ENCODE results near the gene MYOCOS. TPM values are rescaled to one million over a fixed set of nuclear protein-coding genes. Genes with fewer than 3 reads are reported as not detected.

The MYOCOS gene
- total and polyA plus RNA-seq, 12 donors: not detected

GRCh38 chr1:171623651-171624331 lies 1.7 kb downstream of the MYOCOS start:
- H3K4me1 ChIP-seq: no peaks in the 10 kb centered on the region
- no peaks in the 10 kb centered on the region for H3K27me3 ChIP-seq
- no peaks in the 10 kb centered on the region for H3K9me3 ChIP-seq
- H3K36me3 ChIP-seq: no peaks in the 10 kb centered on the region
- ATAC-seq: no peak
- no peak overlapping the region for H3K27ac ChIP-seq
- DNase-seq: no peak
- TF ChIP-seq CTCF (IDR thresholded peaks at IDR 0.05): no peak
- WGBS, 2 donors: 77 to 79% methylated on average over 9 of the region's 9 CpGs
- no peak overlapping the region for H3K4me3 ChIP-seq
- intact Hi-C loops (cut with DNase I): no loop called here

DNA sequence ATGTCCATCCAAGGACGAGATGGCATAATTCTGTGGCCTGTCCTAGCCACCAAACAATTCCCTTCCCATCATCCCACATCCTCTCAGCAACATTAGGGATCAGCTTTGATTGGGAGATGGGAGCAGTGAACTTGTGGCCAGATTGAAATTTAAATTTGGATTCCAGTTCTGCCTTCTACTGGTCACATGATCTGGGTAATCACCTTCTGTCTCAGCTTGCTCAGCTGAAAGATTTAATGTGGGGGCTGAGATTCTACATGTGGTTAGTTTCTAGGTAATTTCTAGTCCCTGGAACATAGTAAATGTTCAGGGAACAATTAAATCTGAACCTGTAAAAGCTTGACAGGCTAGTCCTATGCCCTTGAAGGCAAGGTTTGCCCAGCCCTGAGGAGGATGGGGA lies 3.2 kb downstream of the MYOCOS start:
- DNase-seq (no peak), ATAC-seq (no peak)
- intact Hi-C loops (cut with DNase I): no loop called here
- TF ChIP-seq CTCF (IDR thresholded peaks at IDR 0.05): no peak
- 70 to 86% methylated on average over 1 of the region's 1 CpG for whole genome bisulfite sequencing, 2 donors
- no peaks in the 10 kb centered on the region for H3K4me1 ChIP-seq
- H3K27ac ChIP-seq: no peak overlapping the region
- H3K36me3 ChIP-seq: no peaks in the 10 kb centered on the region
- H3K27me3 ChIP-seq: no peaks in the 10 kb centered on the region
- H3K4me3 ChIP-seq: no peak overlapping the region
- no peaks in the 10 kb centered on the region for H3K9me3 ChIP-seq

GRCh38 chr1:171627020-171627419 lies 5.0 kb downstream of the MYOCOS start:
- intact Hi-C loops (cut with DNase I): no loop called here
- DNase-seq: no peak
- Histone ChIP-seq H3K4me3 (no peak overlapping the region), H3K36me3 (no peaks in the 10 kb centered on the region), H3K27me3 (no peaks in the 10 kb centered on the region), H3K9me3 (peaks cover 0 to 4% (median 0%) of the 10 kb centered on the region in 11 donors), H3K27ac (no peak overlapping the region), H3K4me1 (no peaks in the 10 kb centered on the region)
- ATAC-seq: no peak
- TF ChIP-seq CTCF (IDR thresholded peaks at IDR 0.05): no peak
- 75 to 81% methylated on average over 5 of the region's 5 CpGs for WGBS, 2 donors

DNA sequence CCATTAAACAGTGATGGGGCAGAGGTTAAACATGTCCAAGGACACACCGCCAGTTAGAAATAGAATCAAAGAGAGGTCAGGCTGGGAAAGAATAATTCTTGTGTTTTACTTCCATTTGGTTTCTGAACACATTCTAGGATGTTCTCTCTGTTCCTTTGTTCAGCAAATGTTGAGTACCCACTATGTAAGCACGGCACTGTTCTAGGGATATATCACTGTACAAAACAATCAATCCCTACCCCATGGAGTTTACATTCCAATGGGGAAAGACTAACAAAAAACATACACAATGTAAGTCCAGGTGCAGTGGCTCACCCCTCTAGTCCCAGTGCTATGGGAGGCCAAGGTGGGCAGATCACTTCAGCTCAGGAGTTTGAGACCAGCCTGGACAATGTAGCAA lies 6.2 kb downstream of the MYOCOS start:
- Histone ChIP-seq H3K27me3 (no peaks in the 10 kb centered on the region), H3K4me1 (no peaks in the 10 kb centered on the region), H3K36me3 (no peaks in the 10 kb centered on the region), H3K4me3 (no peak overlapping the region), H3K27ac (no peak overlapping the region), H3K9me3 (peaks cover 0 to 6% (median 0%) of the 10 kb centered on the region in 11 donors)
- ATAC-seq (no peak), DNase-seq (no peak)
- no peak for TF ChIP-seq CTCF (IDR thresholded peaks at IDR 0.05)
- WGBS, 2 donors: 88 to 93% methylated on average over 2 of the region's 2 CpGs
- intact Hi-C loops (cut with DNase I): no loop called here

Data from heart right ventricle (tissue), 16 donors.